ENCODE data around the gene C2CD3.

Gene C2CD3

GRCh38 chr11:74018331-74019005, 152.3 kb downstream of the C2CD3 start:
- DNase-seq: no peak

DNA sequence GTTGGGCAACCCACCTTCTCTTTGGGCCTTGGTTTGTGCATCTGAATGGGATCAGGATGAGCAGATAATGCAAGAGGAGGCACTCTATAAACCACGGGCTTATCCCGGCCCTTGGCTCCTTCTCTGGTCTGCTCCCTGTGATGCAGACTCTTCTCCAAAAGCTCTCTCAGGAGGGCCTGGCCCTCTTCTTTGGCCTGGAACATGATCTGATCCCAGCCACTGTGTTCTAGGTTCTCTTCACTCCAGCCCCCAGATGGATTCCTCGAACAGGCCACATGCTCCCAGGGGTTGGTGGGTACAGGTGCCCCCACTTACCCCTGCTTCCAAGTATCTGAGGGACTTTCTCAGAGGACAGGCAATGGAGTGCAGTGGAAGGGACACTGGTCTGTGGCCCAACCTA, 153.2 kb downstream of the C2CD3 start:
- no peak for DNase-seq

DNA sequence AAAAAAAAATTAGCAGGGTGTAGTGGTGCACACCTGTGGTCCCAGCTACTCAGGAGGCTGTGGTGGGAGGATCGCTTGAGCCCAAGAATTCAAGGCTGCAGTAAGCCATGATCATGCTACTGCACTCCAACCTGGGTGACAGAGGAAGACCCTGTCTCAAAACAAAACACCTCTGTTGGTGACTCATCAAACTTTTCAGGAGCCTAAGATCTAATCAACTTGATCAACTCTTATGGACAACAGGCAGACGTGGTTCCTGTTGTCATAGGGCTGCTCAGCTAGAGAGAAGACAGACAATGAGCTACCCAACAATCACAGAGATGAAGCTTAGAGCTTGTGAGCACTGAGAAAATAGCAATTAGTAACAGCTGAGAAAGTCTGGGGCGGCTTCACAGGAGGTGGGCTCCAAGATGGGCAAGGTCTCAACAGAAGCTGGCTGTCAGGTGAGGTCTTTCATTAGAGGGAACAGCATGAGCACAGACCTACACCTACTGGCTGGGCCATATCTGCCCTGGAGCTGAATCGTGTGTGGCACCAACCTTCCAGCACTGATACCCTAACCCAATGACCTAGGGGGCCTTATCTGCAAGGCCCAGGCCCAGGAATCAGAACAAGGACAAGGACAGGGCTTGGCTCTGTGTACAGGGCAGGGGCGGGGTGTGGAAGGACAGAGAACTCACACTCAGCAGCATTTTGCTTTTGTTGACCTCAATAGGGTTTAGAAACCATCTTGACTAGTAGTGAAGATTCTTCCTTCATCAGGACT, 154.7 kb downstream of the C2CD3 start:
- no peak for DNase-seq

DNA sequence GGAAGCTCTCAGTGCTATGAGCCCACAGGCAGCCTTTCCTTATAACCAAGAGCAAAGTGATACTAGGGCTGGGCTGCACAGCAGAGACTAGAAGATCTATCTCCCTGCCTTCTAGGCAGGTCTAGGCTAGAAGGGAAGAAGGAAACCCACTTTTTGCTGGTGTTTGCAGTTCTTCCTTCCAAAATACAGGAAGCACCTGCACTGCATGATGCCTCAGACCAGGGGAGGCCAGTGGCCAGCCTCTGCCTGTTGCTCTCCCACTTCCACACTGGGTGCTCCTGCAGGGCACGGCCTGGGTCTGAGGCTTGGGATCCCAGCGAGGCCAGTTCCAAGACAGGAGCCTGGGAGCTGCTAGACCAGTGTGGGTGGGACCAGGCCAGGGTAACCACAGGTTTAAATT, 155.9 kb downstream of the C2CD3 start:
- no peak for DNase-seq

DNA sequence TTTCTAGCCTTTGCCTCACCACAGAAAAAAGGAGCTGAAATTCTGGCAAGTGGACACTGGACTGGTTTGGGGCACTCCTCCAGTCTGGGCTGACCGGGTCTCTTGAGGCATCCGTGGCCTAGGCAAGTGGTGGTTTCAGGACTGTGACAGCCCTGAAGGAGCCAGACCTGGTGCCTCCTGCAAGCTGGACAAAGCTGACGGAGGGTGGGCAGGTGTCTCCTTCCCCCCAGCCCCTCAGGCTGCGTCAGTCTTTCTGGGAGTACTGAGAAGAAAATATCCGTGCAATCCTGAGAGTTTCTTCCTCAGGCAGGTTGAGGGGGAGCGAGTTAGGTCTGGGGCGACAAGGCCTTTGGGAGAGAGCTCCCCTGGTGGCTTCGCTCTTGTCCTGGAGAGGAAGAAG, 157.7 kb downstream of the C2CD3 start:
- no peak for DNase-seq

GRCh38 chr11:74012074-74012809, 158.6 kb downstream of the C2CD3 start:
- no peak for DNase-seq

DNA sequence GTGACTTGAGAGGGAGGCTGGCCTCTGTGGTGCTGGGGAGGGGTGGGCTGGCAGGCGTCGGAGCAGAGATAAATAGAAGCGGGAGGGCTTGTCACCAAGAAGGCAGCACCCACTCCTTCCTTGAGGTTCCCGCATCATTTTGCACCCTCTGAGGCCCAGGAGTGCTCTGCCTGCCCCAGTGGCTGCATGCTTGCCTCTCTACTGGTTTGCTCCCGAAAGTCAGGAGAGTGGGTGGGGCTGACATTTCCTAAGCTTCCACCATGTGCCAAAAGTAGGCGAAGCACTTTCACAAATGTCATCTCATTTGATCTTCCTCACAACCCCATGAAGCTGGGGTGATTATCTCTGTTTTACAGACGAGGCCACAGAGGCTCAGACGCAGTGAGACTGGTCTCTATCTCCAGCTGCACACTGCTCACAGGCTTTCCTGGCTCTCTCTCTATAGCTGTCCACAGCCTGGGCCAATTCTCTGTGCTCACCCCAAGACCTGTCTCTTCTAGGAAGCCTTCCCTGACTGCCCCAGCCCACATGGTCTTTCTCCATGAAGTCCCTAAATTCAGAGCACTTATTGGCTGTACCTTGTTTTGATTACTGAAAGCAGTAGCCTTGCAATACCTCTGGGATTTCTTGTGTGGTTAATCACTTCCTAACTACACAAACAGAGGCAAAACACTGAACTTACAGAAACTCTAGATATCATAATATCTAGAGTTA, 159.3 kb downstream of the C2CD3 start:
- DNase-seq: no peak

DNA sequence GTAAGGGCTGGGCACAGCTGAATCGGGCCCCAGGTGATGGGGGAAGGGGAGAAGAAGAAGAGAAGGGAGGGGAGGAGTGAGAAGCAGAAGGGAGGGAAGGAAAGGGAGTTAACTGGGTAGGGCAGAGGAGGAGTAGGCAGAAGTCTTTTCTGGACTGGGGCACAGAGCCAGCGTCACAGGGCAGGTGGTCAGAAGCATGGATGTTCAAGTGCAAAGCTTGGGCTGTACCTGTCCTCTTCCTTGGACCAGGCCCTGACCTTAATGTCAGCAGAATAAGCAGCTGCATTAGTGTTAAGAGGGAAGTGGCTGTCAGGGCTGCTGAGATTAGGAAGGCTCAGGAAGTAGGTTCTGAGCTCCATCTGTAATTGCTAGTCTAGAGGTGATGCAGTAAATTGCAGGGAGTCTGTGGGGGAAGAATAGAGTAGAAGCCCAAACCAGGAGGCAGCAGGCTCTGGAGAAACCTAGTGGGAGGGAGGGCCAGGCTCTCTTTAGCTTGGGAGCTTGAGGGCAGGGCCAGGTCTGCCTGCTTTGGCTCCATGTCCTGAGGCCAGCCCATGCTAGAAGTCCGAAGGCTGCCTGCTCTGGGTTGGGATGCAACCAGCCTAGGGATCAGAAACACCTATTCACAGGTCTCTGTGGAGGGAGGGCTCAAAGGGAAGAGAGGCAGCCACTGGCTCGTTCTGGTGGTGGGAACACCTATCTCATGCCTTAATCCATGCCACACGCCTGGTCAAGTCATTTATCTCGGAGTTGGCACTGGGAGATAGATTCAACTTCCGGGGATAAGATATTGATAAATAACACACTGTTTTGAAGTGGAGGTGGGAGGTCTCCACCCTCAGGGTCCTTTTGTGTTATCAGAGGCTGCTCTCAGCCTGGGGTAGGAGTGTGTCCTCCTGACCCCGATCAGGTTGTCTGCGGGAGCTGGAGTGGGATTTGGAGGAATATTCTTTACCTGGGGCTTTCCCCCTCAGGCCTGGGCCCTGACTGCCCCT, 160.2 kb downstream of the C2CD3 start:
- DNase-seq: no peak

DNA sequence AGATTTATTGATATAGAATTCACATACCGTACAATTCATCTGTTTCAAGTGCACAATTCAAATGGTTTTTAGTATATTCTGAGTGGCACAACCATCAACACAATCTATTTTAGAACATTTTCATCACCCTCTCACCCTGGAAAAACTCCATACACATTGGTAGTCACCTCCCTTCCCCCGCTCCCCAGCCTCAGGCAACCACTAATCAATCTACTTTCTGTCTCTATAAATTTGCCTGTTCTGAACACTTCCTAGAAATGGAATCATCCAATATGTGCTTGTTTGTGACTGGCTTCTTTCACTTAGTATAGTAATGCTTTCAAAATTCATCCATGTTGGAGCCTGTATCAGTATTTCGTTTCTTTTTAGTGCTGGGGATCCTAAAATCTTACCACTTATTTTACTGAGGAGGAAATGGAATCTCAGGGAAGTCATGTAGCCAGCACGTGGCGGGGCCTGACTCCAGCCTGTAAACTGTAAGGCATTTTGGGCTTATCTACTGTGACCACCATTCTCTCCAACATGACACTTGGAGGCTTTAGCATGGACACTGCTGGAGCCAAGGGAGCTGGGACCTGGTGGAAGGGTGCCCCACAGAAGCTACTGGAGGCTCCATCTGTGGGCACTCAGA, 161.0 kb downstream of the C2CD3 start:
- DNase-seq: no peak

DNA sequence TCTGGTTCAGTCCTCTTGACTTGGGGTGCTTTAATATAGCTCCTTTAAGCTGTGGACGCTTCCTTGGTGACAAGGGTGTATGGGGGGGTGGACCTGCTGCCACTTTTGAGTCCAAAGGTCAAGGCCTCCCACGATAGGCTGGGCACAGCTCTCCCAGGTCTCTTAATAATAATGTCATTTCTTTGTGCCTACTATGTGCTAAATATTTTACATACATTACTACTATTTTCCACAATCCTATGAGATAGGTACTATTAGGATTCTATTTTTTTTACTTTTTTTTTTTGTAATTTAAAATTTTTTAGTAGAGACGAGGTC, 161.6 kb downstream of the C2CD3 start:
- DNase-seq: no peak

DNA sequence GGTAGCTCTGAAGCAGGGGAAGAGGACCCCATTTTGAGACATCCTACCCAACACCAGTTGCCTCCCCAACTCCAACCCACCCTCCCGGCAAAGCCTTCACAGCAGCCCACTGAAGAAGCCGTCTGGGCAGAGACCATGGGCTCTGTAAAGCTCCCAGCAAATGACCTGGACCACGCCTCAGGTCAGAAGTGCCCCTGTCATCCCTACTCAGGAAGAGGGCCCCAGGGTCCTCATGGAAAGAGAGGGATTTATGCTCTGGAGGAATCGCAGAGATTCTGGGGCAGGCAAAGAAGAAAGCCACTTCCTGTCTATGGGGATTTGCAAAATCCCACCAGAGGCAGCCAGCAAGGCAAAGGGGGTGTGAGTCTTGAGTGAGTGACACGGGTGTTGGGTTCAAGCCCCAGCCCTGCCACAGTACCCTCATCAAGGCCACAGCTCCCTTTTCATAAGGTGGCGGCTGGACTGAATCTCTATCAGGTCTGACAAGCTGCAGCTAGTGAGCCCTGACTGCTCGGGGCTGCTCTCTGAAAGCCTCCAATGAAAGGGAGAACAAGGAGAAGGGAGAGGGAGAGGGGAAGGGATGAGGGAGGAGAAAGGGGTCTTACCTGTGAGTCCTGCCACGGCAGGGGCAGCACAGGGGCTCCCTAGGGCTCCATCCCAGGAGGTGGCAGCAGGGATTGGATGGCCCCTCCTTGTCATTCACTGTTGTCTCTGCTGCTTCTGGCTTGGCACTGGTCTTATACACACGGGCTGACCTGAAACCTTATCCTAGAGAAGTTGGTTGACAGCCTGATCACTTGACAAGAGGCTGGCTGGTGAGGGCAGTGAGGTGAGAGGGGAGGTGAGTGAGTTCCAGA, 162.2 kb downstream of the C2CD3 start, which contains the start of gene UCP3:
Gene UCP3 (minus strand): TSS at position 713 of the 857 bp plus-strand sequence. CDS start 2,043 bp downstream, outside the sequence.
- DNase-seq: no peak

- DNase-seq: no peak
These were observed 163.0 kb downstream of the C2CD3 start for GRCh38 chr11:74007691-74008372.

- DNase-seq: no peak
These were observed 164.0 kb downstream of the C2CD3 start for GRCh38 chr11:74006743-74007304.

- DNase-seq: no peak
These were observed 164.9 kb downstream of the C2CD3 start for GRCh38 chr11:74005721-74006517.

DNA sequence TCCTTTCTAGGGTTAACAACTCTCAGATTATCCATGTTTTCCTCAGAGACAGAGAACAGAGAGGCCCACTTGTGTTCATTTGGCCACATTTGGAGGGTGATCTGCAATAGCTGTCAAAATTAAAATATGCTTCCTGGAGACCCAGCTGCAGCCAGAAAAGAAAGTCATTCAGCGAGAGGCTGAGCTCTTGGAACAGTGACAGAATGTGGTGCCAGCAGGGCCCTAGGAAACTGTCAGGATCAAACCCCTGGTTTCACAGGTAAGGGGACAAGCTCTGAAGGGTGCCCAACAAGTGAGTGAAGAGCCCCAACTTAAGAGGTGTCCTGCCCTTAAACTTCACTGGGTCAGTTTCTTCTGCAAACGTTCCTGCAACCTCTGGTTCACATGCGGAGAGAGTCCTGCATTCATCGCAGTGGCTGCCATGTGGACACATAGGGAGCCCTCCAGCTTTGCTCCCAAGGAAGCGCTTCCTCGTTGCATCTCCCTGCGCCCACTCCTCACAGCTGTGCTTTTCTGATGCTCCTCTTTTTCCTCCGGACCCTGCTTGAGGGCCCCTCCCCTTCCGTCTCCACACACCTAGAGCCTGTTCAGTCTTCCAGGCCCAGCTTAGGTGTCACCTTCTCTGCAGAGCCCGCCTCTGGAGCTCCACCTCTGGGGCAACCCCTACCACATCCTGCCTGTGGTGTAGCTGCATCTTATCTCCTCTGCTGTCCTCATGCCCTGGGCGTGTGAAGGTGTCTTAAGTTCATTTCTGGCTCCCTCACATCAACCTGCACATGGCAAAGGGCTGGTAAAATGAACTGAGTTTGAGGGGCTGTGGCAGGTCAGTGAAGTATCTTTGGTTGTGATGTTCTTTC, 165.8 kb downstream of the C2CD3 start:
- no peak for DNase-seq

- DNase-seq: no peak
These were observed 166.6 kb downstream of the C2CD3 start for GRCh38 chr11:74004046-74004695.

DNA sequence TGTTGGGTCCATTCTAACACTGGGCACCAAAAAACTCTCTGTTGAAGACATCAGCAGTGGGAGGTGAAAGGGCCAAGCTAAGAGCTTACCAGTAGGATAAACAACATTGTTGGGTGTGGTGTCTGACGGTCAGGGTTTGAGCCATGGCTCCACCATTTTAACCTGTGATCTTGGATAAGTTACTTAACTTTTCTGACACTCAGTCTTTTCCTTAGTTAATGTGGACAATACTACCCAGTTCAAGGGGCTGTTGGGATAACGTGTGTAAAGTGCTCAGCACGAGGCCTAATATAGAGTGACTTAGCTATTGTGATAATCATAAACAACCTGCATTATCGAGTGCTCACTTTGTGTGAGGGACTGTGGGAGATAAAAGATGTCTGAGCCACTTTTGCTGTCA, 168.0 kb downstream of the C2CD3 start:
- DNase-seq: no peak
